ENCODE measurements around the gene SUN5.

Gene SUN5

GRCh38 chr20:33014336-33015113 lies 10.3 kb upstream of the SUN5 start:
- TF ChIP-seq, protein P1, sequence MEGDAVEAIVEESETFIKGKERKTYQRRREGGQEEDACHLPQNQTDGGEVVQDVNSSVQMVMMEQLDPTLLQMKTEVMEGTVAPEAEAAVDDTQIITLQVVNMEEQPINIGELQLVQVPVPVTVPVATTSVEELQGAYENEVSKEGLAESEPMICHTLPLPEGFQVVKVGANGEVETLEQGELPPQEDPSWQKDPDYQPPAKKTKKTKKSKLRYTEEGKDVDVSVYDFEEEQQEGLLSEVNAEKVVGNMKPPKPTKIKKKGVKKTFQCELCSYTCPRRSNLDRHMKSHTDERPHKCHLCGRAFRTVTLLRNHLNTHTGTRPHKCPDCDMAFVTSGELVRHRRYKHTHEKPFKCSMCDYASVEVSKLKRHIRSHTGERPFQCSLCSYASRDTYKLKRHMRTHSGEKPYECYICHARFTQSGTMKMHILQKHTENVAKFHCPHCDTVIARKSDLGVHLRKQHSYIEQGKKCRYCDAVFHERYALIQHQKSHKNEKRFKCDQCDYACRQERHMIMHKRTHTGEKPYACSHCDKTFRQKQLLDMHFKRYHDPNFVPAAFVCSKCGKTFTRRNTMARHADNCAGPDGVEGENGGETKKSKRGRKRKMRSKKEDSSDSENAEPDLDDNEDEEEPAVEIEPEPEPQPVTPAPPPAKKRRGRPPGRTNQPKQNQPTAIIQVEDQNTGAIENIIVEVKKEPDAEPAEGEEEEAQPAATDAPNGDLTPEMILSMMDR (IDR thresholded peaks at IDR 0.05; ENCODE audit: low read depth, low read length, poor library complexity, severe bottlenecking), result no peak
- no peak for TF ChIP-seq EZH2phosphoT487 (IDR thresholded peaks at IDR 0.05; ENCODE audit: borderline replicate concordance, low read length)

GRCh38 chr20:33013701-33014326 lies 9.6 kb upstream of the SUN5 start:
- Histone ChIP-seq H3K9me3 (ENCODE audit: control insufficient read depth, insufficient read depth, low read length) (no peaks in the 10 kb centered on the region), H3K36me3 (ENCODE audit: control insufficient read depth, low read length) (no peaks in the 10 kb centered on the region), H3F3A (ENCODE audit: control insufficient read depth, insufficient read depth) (no peaks in the 10 kb centered on the region), H3K9me2 (replicated peaks; ENCODE audit: control insufficient read depth, low read length) (no peaks in the 10 kb centered on the region), H3K27me3 (ENCODE audit: control insufficient read depth, low read length) (0 out of 2 replicates have a peak, but pooled peaks cover 4% of the 10 kb centered on the region), H3K4me3 (ENCODE audit: low read length) (no peak overlapping the region), H4K20me1 (ENCODE audit: control insufficient read depth, insufficient read depth, low read depth, low read length) (no peaks in the 10 kb centered on the region), H3K4me2 (ENCODE audit: low read length) (no peak overlapping the region), H3K27ac (ENCODE audit: low read depth, low read length) (no peak overlapping the region), H3K79me2 (ENCODE audit: control insufficient read depth, low read length) (no peaks in the 10 kb centered on the region), H3K4me1 (ENCODE audit: control insufficient read depth, low read length) (no peaks in the 10 kb centered on the region)
- TF ChIP-seq, protein P1 (IDR thresholded peaks at IDR 0.05; ENCODE audit: low read depth, low read length, poor library complexity, severe bottlenecking), result no peak
- no peak for TF ChIP-seq EZH2phosphoT487 (IDR thresholded peaks at IDR 0.05; ENCODE audit: borderline replicate concordance, low read length)

More at GRCh38 chr20:33014336-33015113, 10.3 kb upstream of the SUN5 start:
- no peaks in the 10 kb centered on the region for H4K20me1 ChIP-seq (ENCODE audit: control insufficient read depth, insufficient read depth, low read depth, low read length)
- H3K4me2 ChIP-seq (ENCODE audit: low read length), result no peak overlapping the region
- H3K4me1 ChIP-seq (ENCODE audit: control insufficient read depth, low read length), result no peaks in the 10 kb centered on the region
- H3K79me2 ChIP-seq (ENCODE audit: control insufficient read depth, low read length), result no peaks in the 10 kb centered on the region
- no peak overlapping the region for H3K4me3 ChIP-seq (ENCODE audit: low read length)
- no peak overlapping the region for H3K27ac ChIP-seq (ENCODE audit: low read depth, low read length)
- H3K27me3 ChIP-seq (ENCODE audit: control insufficient read depth, low read length), result 0 out of 2 replicates have a peak, but pooled peaks cover 4% of the 10 kb centered on the region
- no peaks in the 10 kb centered on the region for H3K9me2 ChIP-seq (replicated peaks; ENCODE audit: control insufficient read depth, low read length)
- no peaks in the 10 kb centered on the region for H3F3A ChIP-seq (ENCODE audit: control insufficient read depth, insufficient read depth)
- no peaks in the 10 kb centered on the region for H3K9me3 ChIP-seq (ENCODE audit: control insufficient read depth, insufficient read depth, low read length)
- H3K36me3 ChIP-seq (ENCODE audit: control insufficient read depth, low read length), result no peaks in the 10 kb centered on the region

- no peaks in the 10 kb centered on the region for H4K20me1 ChIP-seq (ENCODE audit: control insufficient read depth, insufficient read depth, low read depth, low read length)
- no peaks in the 10 kb centered on the region for H3F3A ChIP-seq (ENCODE audit: control insufficient read depth, insufficient read depth)
- H3K27me3 ChIP-seq (ENCODE audit: control insufficient read depth, low read length), result 0 out of 2 replicates have a peak, but pooled peaks cover 4% of the 10 kb centered on the region
Observed at GRCh38 chr20:33012327-33013189, 8.3 kb upstream of the SUN5 start.

More at GRCh38 chr20:33012327-33013189, 8.3 kb upstream of the SUN5 start:
- no peaks in the 10 kb centered on the region for H3K36me3 ChIP-seq (ENCODE audit: control insufficient read depth, low read length)
- H3K4me1 ChIP-seq (ENCODE audit: control insufficient read depth, low read length), result no peaks in the 10 kb centered on the region
- TF ChIP-seq EZH2phosphoT487 (IDR thresholded peaks at IDR 0.05; ENCODE audit: borderline replicate concordance, low read length), result no peak
- TF ChIP-seq, protein P1 (IDR thresholded peaks at IDR 0.05; ENCODE audit: low read depth, low read length, poor library complexity, severe bottlenecking), result no peak
- no peaks in the 10 kb centered on the region for H3K9me2 ChIP-seq (replicated peaks; ENCODE audit: control insufficient read depth, low read length)
- no peak overlapping the region for H3K4me3 ChIP-seq (ENCODE audit: low read length)
- no peaks in the 10 kb centered on the region for H3K79me2 ChIP-seq (ENCODE audit: control insufficient read depth, low read length)
- no peaks in the 10 kb centered on the region for H3K9me3 ChIP-seq (ENCODE audit: control insufficient read depth, insufficient read depth, low read length)
- H3K27ac ChIP-seq (ENCODE audit: low read depth, low read length), result no peak overlapping the region
- no peak overlapping the region for H3K4me2 ChIP-seq (ENCODE audit: low read length)

All from DOHH2 (cell line).